Mesenchymal stem cell (in vitro differentiated cells and primary cell): ENCODE data around the gene UCHL5.

ENCODE experiments used
- DNase-seq: peaks from one replicate; pipeline ENCODE4 v3.0.0-alpha.2; 2013
- H2AFZ ChIP-seq: one replicate; pipeline ENCODE4 v1.6.1; 2013; ENCODE audit warnings: low read depth, mild to moderate bottlenecking, control low read depth, inconsistent platforms, low read length, moderate library complexity
- H2AK5ac ChIP-seq: 2 replicates; pipeline ENCODE4 v1.6.1; 2013; ENCODE audit warnings: low read length, moderate library complexity, mild to moderate bottlenecking, inconsistent platforms; ENCODE audit not compliant: severe bottlenecking
- H2BK120ac ChIP-seq: one replicate; pipeline ENCODE4 v1.6.1; 2013; ENCODE audit warnings: low read depth, mild to moderate bottlenecking, inconsistent platforms, low read length, moderate library complexity
- H2BK12ac ChIP-seq, 2 experiments: one replicate each; pipeline ENCODE4 v1.6.1; 2013; ENCODE audit warnings: inconsistent platforms in 2 of 2, low read length in 2 of 2, mild to moderate bottlenecking in 2 of 2, moderate library complexity in 2 of 2, control low read depth in 1 of 2
- H2BK15ac ChIP-seq: one replicate; pipeline ENCODE4 v1.6.1; 2013; ENCODE audit warnings: mild to moderate bottlenecking, low read depth, inconsistent platforms; ENCODE audit not compliant: poor library complexity, severe bottlenecking
- H2BK5ac ChIP-seq: 2 replicates; pipeline ENCODE4 v1.6.1; 2013; ENCODE audit warnings: low read depth, mild to moderate bottlenecking, low read length, control low read depth, inconsistent platforms; ENCODE audit not compliant: poor library complexity, severe bottlenecking
- H3K14ac ChIP-seq, 2 experiments: one replicate each; pipeline ENCODE4 v1.6.1; 2013; ENCODE audit warnings: inconsistent platforms in 2 of 2, low read length in 2 of 2, control low read depth in 1 of 2, mild to moderate bottlenecking in 1 of 2, moderate library complexity in 1 of 2
- H3K18ac ChIP-seq, 2 experiments: one replicate each; pipeline ENCODE4 v1.6.1; 2013; ENCODE audit warnings: inconsistent platforms in 2 of 2, low read length in 2 of 2, control low read depth in 1 of 2, low read depth in 1 of 2, mild to moderate bottlenecking in 1 of 2
- H3K23ac ChIP-seq, 2 experiments: one replicate each; pipeline ENCODE4 v1.6.1; 2013; ENCODE audit warnings: inconsistent platforms in 2 of 2, low read length in 2 of 2, mild to moderate bottlenecking in 2 of 2, moderate library complexity in 2 of 2, control low read depth in 1 of 2
- H3K27ac ChIP-seq: 2 replicates; pipeline ENCODE4 v1.5.1; 2013; ENCODE audit warnings: mild to moderate bottlenecking, moderate library complexity, low read length, control low read depth, inconsistent platforms; ENCODE audit not compliant: poor library complexity, severe bottlenecking
- H3K27me3 ChIP-seq, 2 experiments: 2 replicates each; pipeline versions ENCODE4 v1.6.1 to v1.7.0; 2013; ENCODE audit warnings: low read length in 2 of 2, mild to moderate bottlenecking in 2 of 2, moderate library complexity in 2 of 2, control low read depth in 1 of 2, inconsistent platforms in 1 of 2; ENCODE audit not compliant: control insufficient read depth in 1 of 2, insufficient read depth in 1 of 2
- H3K36me3 ChIP-seq, 2 experiments: 2 replicates each; pipeline versions ENCODE4 v1.6.1 to v1.7.0; 2013; ENCODE audit warnings: low read length in 2 of 2, control low read depth in 1 of 2, inconsistent platforms in 1 of 2, low read depth in 1 of 2, mild to moderate bottlenecking in 1 of 2; ENCODE audit not compliant: insufficient read depth in 2 of 2, control insufficient read depth in 1 of 2
- H3K4ac ChIP-seq, 2 experiments: one replicate each; pipeline ENCODE4 v1.6.1; 2013; ENCODE audit warnings: inconsistent platforms in 2 of 2, low read length in 2 of 2, mild to moderate bottlenecking in 2 of 2, moderate library complexity in 2 of 2, control low read depth in 1 of 2, low read depth in 1 of 2
- H3K4me1 ChIP-seq: 2 replicates; pipeline ENCODE4 v1.6.1; 2013; ENCODE audit warnings: low read depth, low read length, control low read depth; ENCODE audit not compliant: control insufficient read depth, insufficient read depth
- H3K4me2 ChIP-seq: 2 replicates; pipeline ENCODE4 v1.6.1; 2013; ENCODE audit warnings: low read length, mild to moderate bottlenecking, inconsistent platforms; ENCODE audit not compliant: poor library complexity, severe bottlenecking
- H3K4me3 ChIP-seq, 2 experiments: 2 replicates each; pipeline versions ENCODE4 v1.5.1 to v1.7.0; 2013; ENCODE audit warnings: low read length in 2 of 2, mild to moderate bottlenecking in 2 of 2, control low read depth in 1 of 2, low read depth in 1 of 2; ENCODE audit not compliant: insufficient read depth in 1 of 2
- H3K79me1 ChIP-seq: replicated peaks from 2 replicates; pipeline ENCODE4 v1.6.1; 2013; ENCODE audit warnings: mild to moderate bottlenecking, control low read depth, low read length, inconsistent platforms; ENCODE audit not compliant: poor library complexity, severe bottlenecking
- H3K9ac ChIP-seq: 2 replicates; pipeline ENCODE4 v1.7.0; 2013; ENCODE audit warnings: mild to moderate bottlenecking, low read length, moderate library complexity
- H3K9me3 ChIP-seq: 2 replicates; pipeline ENCODE4 v1.7.0; 2013; ENCODE audit warnings: mild to moderate bottlenecking, low read length; ENCODE audit not compliant: control insufficient read depth
- H4K8ac ChIP-seq: one replicate; pipeline ENCODE4 v1.6.1; 2013; ENCODE audit warnings: inconsistent platforms, mild to moderate bottlenecking, low read length, moderate library complexity
- H4K91ac ChIP-seq: one replicate; pipeline ENCODE4 v1.6.1; 2013; ENCODE audit warnings: mild to moderate bottlenecking, low read length, inconsistent platforms
- WGBS: methylation state at CpG from one replicate; pipeline ENCODE4 v1.1.7; 2013; ENCODE audit warnings: mixed read lengths; 5-methylcytosine and 5-hydroxymethylcytosine counted together

The UCHL5 gene

DNA sequence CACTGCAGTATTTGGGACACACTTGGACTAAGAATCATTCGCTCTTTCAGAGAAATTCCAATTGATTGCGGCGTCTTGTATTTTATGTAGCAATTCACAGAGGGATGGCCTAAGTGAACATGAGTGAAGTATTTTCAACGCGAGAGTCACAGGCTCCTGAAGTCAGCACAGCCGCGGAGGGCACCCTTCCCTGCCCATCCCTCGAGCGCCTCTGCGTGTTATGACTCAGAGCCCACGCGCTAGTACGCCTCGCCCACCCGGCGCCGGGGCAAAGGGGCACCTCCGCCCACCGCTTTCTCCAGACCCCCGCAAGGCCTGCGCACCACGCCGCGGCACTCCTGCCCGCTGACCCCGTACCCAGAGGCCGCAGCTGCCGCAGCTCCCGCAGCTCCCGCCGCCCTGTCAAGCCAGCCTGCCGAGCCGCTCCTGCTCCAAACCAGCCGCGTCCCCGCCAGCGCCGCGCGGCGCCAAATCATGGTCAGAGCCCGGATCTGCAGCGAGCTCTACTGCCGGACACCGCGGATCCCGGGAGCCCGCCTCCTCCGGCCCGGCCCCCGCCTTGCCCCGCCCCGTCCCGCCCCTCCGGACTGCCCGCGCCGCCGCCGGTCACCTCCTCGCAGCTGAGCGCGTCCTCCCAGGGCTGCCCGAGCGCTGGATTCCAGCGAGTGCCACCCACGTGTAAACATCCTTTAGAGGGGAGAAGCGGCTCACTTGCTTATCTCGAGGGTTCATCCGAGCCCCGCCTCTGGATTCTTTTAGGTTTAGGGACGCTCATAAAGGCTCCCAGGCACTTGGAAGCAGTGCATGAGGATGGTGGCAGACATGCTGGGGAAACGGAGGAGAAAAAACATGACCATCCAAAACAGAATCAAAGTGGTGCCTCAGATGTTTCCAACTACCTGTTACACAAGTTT is 46.0 kb upstream of the UCHL5 start, which contains the start of gene GLRX2:
GLRX2 (minus strand) TSS at position 508 of the 914 bp plus-strand sequence; CDS start at position 476, 32 bp downstream.
- no peaks in the 10 kb centered on the region for H3K27me3 ChIP-seq
- peak within 1 kb of the TSS; percentile 25 to 88 for H3K4ac ChIP-seq
- peak within 1 kb of the TSS; percentile 61 for H4K91ac ChIP-seq
- H3K36me3 ChIP-seq: peaks cover 1 to 7% of the 10 kb centered on the region in 2 experiments
- H2AK5ac ChIP-seq: no peak within 1 kb of the TSS
- H3K14ac ChIP-seq: peak within 1 kb of the TSS in 1 of 2 experiments; percentile 97
- H2BK12ac ChIP-seq: peak within 1 kb of the TSS in 1 of 2 experiments; percentile 71
- peak within 1 kb of the TSS in 1 of 2 experiments; percentile 40 for H3K23ac ChIP-seq
- H3K4me3 ChIP-seq: peak within 1 kb of the TSS; percentile 83 to 95
- no peak within 1 kb of the TSS for H2BK15ac ChIP-seq
- peak within 1 kb of the TSS; percentile 90 for H3K27ac ChIP-seq
- peak; percentile 93 for DNase-seq
- peak within 1 kb of the TSS; percentile 86 for H3K4me2 ChIP-seq
- no peak within 1 kb of the TSS for H2BK120ac ChIP-seq
- H3K9me3 ChIP-seq: no peaks in the 10 kb centered on the region
- H3K79me1 ChIP-seq: peaks cover 6% of the 10 kb centered on the region
- peak within 1 kb of the TSS; percentile 76 for H2AFZ ChIP-seq
- peak within 1 kb of the TSS; percentile 97 for H3K9ac ChIP-seq
- H3K4me1 ChIP-seq: peaks cover 1% of the 10 kb centered on the region
- peak within 1 kb of the TSS; percentile 15 for H4K8ac ChIP-seq
- peak within 1 kb of the TSS; percentile 72 to 95 for H3K18ac ChIP-seq
- no peak within 1 kb of the TSS for H2BK5ac ChIP-seq
- under 1% methylated on average over 61 of the region's 73 CpGs for WGBS

DNA sequence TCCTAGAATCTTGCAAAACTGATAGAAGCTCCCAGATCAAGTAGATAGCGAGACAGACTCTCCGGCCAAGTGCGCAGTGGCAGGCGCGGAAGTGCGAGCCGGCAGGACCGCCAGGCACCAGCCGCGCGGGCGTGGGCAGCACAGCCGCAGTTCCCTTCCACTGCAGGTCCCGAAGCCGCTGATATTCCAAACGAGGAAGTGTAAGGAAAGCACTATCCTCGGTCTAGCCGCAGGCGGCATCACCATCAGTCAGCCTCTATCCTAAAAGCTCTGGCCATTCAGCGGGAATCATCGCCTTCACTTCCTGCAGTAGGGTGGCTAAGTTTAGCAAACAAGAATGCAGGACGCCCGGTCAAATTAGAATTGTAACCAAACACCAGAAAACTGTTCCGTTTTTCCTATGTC is 45.3 kb upstream of the UCHL5 start:
- H3K4ac ChIP-seq: peak overlapping the region in 1 of 2 experiments; percentile 73
- peaks cover 1% of the 10 kb centered on the region for H3K4me1 ChIP-seq
- H2AFZ ChIP-seq: peak overlapping the region; percentile 76
- H3K4me3 ChIP-seq: peak overlapping the region; percentile 66 to 95
- H2BK120ac ChIP-seq: no peak overlapping the region
- no peaks in the 10 kb centered on the region for H3K27me3 ChIP-seq
- H2AK5ac ChIP-seq: no peak overlapping the region
- no peak overlapping the region for H4K8ac ChIP-seq
- H3K27ac ChIP-seq: peak overlapping the region; percentile 90
- H3K18ac ChIP-seq: peak overlapping the region; percentile 72 to 73
- peak overlapping the region; percentile 97 for H3K9ac ChIP-seq
- H3K36me3 ChIP-seq: peaks cover 6 to 13% of the 10 kb centered on the region in 2 experiments
- H2BK5ac ChIP-seq: no peak overlapping the region
- peak overlapping the region; percentile 86 for H3K4me2 ChIP-seq
- H2BK12ac ChIP-seq: peak overlapping the region in 1 of 2 experiments; percentile 71
- no peak overlapping the region for H3K23ac ChIP-seq
- H3K9me3 ChIP-seq: no peaks in the 10 kb centered on the region
- WGBS: under 1% methylated on average over 24 of the region's 24 CpGs
- peaks cover 10% of the 10 kb centered on the region for H3K79me1 ChIP-seq
- no peak overlapping the region for H4K91ac ChIP-seq
- DNase-seq: no peak
- no peak overlapping the region for H2BK15ac ChIP-seq
- peak overlapping the region in 1 of 2 experiments; percentile 18 for H3K14ac ChIP-seq

DNA sequence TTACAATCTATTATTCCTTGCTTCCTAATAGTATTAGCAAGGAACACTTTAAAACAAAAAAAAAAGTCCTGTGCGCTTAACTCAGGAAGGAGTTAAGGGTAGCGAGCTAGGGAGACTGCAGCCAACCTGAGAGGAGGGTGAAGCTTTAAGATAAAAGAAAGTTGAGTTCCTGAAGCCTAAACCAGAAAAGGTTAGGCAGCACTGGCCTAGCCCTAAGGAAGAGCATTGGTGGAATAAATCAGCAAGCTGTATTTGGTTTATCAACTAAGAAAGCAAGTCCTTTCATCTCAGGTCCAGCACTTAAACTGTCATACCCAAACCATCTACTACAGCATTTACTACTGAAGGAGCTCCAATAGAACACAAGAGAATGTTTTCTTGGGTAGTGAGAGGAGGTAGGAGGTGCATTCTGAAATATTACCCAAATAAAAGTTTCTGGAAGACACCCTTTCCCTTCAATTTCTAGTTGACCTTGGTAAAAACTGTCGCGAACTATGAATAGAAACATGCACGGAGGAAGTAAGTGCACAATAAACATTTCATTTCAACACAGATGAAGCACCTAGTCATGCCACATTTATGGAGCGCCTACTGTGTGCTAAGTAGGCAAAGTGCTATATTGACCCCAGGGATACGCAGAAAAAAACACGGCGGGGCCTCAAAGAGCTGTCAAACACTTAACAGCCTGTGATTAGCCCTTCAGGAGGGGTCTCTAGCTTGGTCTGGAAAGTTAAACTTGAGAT is 44.8 kb upstream of the UCHL5 start:
- H3K9ac ChIP-seq: peak overlapping the region; percentile 97
- no peaks in the 10 kb centered on the region for H3K9me3 ChIP-seq
- H2BK5ac ChIP-seq: no peak overlapping the region
- peak overlapping the region; percentile 80 for H3K27ac ChIP-seq
- peak overlapping the region; percentile 86 for H3K4me2 ChIP-seq
- H3K18ac ChIP-seq: peak overlapping the region in 1 of 2 experiments; percentile 73
- WGBS: 51% methylated on average over 9 of the region's 9 CpGs
- no peak overlapping the region for H3K23ac ChIP-seq
- H3K14ac ChIP-seq: peak overlapping the region in 1 of 2 experiments; percentile 18
- H4K91ac ChIP-seq: no peak overlapping the region
- H3K4me1 ChIP-seq: peaks cover 1% of the 10 kb centered on the region
- no peak overlapping the region for H4K8ac ChIP-seq
- peaks cover 10 to 19% of the 10 kb centered on the region in 2 experiments for H3K36me3 ChIP-seq
- peak overlapping the region; percentile 76 for H2AFZ ChIP-seq
- peaks cover 12% of the 10 kb centered on the region for H3K79me1 ChIP-seq
- H2AK5ac ChIP-seq: no peak overlapping the region
- no peak overlapping the region for H2BK12ac ChIP-seq
- no peak overlapping the region for H2BK15ac ChIP-seq
- peak overlapping the region; percentile 66 to 95 for H3K4me3 ChIP-seq
- H3K4ac ChIP-seq: peak overlapping the region in 1 of 2 experiments; percentile 73
- DNase-seq: peak; percentile 27
- H2BK120ac ChIP-seq: no peak overlapping the region
- no peaks in the 10 kb centered on the region for H3K27me3 ChIP-seq
